GM12891 (cell line): ENCODE data around the gene COX6A1.

Experiments
- POLR2A ChIP-seq: IDR thresholded peaks from 2 replicates; pipeline ENCODE4 v1.6.1; 2011; ENCODE audit warnings: low read depth, low read length, control low read depth
- POLR2AphosphoS5 ChIP-seq: IDR thresholded peaks from 2 replicates; pipeline ENCODE4 v1.6.1; 2011; ENCODE audit warnings: low read depth, low read length, control low read depth

DNA sequence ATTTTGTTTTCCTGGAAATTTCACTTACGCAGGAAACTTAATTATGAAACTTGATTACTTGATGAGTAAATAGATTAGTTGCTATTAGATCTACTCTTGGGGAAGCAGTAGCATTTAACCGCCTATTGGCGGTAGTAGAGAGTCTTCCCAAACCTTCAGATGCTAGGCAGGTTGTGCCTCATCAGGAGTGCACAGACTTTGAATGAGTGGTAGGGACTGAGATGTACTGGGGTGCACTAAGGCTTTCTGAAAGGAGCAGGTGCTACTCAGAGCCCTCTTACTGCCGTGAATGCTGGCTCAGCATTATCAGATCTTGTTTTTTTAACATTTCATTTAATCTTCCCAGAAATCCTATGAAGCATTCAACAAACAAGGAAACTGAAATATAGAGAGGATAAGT is 16.1 kb downstream of the COX6A1 start:
- TF ChIP-seq POLR2A: no peak
- TF ChIP-seq POLR2AphosphoS5: no peak
